Esophagus squamous epithelium (tissue), 4 donors: ENCODE data around the gene RECK.

Experiments
- CTCF ChIP-seq, 6 experiments: fragments of 450-650 bp in 4 of 6; fragments of 200-600 bp in 2 of 6; sonication (generic) in 2 of 6; IDR thresholded peaks; one replicate each; pipeline ENCODE4 v1.5.1; 2016 to 2019; ENCODE audit warnings: antibody characterized with exemption in 6 of 6, mild to moderate bottlenecking in 4 of 6, moderate library complexity in 4 of 6
- POLR2A ChIP-seq, 4 donors: fragments of 450-650 bp; IDR thresholded peaks; one replicate each; pipeline ENCODE4 v1.6.1; 2017; ENCODE audit warnings: antibody characterized with exemption in 4 of 4, mild to moderate bottlenecking in 4 of 4, moderate library complexity in 3 of 4

DNA sequence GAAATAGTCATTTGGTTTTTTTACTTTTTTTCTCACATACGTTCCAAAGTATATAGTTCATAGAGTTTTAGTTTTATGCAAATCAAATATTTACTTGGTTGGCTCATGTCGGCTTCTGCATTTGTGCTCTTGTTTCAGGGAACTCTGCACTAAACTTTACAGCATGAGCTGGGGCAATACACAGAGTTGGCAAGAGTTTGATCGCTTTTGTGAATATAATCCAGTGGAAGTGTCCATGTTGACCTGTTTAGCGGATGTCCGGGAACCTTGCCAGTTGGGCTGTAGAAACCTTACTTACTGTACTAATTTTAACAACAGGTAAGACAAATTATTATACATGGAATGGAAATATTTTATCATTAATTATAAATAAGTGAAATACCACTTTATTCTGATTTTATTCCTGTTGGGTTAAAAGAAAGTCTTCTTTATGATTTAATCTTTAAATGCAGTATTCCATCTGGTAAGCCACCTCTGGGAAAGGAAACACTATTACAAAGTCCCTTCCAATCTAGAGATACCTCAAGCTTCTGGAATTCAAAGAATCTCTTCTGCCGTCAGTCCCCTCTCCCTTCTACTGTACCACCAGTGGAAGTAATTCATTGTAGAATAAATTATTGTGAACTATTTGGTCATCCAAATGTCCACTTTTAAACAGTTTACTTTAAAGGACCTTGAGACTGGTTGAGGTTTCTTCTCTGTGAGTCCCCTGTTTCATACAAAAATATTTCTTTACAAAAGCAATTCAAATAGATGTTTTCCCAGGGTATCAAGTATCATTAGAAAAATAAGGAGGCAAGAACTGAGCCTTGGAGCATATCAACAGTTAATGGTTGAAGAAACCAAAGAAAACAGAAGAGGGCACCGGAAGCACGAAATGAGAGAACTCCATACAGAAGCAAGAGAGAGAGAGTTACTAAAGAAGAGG is 54.6 kb downstream of the RECK start:
- TF ChIP-seq POLR2A (IDR thresholded peaks at IDR 0.05) (no peak), CTCF (IDR thresholded peaks at IDR 0.05) (no peak)
